Hematopoietic multipotent progenitor cell treated with erythropoietin and hydrocortisone succinate and interleukin-3 and kit ligand, for 17 days (in vitro differentiated cells): ENCODE results near the gene XKR3.
"Not testable (repeated sequence)": the region's sequence is repeated elsewhere in the genome, so short reads cannot be mapped to it uniquely, and the experiment has no call there.

Experiments used
- DNase-seq: peaks from one replicate; pipeline ENCODE4 v3.0.0-alpha.2; 2015; ENCODE audit warnings: low spot score

XKR3 gene

DNA sequence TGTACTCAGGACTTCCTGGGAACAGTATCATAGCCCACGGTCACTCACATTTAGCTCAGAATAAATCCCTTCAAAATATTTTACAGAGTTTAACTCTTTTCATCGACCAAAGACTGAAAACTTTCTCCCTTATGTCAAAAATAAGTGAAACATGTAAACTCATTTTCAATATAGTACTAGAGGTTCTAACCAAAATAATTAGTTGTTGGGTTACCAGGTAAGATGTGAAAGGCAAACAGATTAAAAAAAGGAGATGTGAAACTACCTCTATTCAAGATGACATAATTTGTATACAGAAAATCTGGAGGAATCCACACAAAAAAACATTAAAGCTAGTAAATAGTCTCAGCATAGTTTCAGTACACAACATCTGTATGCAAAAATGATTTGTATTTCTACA is 20.3 kb downstream of the XKR3 start:
- no peak for DNase-seq

DNA sequence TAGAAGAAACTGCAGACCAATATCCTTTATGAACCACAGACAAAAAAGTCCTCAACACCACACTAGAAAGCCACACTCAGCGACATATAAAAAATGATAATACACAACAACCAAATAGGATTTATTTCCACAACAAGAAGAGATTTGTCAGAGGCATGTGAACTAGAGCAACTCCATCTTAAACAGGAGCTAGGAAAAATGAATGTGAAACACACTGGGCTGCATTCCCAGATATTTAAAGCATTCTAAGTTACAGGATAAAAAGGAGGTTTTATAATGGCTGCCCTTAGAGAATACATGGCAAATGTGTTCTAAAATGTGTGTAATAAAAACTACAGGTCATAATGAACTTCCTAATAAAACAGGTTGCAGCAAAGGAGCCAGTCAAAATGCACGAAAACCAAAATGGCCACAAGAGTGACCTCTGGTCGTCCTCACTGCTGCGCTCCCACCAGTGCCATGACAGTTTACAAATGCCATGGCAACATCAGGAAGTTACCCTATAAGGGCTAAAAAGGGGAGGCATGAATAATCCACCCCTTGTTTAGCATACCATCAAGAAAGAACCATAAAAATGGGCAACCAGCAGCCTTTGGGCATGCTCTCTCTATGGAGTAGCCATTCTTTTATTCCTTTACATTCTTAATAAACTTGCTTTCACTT is 21.8 kb downstream of the XKR3 start:
- DNase-seq, result no peak

DNA sequence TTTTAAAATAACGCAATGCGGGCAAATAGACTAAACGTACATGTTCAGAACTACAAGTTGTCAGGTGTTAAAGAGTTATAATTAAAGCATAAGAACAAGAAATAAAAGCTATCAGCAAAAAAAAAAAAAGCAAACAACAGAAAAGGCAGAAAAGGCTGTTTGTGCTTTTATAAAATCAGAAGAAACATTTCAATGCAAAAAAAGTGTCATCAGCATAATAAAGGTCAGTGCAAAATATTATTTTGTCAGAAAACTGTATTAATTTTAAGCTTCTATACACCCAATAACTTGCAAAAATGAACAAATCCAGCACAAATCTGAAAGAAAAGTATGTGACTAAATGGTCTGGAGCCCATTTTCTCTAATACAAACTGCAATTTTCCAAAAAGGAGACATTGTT is 23.6 kb downstream of the XKR3 start:
- DNase-seq, result no peak

DNA sequence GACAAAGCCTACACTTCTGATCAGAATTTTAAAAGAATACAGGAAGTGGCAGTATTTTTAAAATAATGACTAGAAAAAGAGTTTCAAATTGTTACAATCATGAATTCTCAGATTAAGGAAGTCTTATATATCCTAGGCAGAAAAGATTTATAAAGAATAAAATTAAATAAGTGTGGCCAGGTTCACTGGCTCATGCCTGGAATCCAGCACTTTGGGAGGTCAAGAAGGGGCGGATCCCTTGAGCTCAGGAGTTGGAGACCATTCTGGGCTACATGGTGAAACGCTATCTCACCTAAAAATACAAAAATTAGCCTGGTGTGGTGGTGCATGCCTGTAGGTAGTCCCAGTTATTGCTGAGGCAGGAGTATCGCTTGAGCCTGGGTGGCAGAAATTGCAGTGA is 24.1 kb downstream of the XKR3 start:
- no peak for DNase-seq

DNA sequence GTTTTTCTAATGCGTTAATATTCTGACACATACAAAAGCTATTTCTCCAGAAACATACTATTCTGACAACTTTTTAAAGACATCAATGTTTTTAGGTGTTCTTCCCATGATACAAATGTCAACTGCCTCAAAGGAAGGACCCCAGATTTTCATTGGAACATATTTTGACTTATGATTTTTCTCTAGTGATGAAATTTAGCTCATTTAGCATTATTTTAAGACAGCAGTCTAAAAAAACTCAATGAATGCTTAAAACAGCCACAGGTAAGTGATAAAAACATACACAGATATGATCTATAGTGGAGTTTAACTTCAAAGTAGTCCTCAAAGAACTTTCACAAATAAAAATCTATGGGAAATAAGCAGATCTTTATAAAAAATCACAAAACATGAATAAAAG is 24.9 kb downstream of the XKR3 start:
- DNase-seq, result no peak

DNA sequence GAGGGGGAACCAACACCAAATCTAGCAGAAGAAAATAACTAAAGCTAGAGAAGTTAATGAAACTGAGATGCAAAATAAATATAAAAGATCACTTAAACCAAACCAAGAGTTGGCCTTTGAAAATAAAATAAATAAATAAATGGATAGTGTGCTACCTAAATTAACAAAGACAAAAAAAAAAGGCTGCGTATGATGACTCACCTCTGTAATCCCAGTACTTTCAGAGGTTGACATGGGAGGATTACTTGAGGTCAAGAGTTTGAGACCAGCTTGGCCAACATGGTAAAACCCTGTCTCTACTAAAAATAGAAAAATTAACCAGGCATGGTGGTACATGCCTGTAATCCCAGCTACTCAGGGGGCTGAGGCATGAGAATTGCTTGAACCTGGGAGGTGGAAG is 29.7 kb downstream of the XKR3 start:
- not testable (repeated sequence) for DNase-seq

DNA sequence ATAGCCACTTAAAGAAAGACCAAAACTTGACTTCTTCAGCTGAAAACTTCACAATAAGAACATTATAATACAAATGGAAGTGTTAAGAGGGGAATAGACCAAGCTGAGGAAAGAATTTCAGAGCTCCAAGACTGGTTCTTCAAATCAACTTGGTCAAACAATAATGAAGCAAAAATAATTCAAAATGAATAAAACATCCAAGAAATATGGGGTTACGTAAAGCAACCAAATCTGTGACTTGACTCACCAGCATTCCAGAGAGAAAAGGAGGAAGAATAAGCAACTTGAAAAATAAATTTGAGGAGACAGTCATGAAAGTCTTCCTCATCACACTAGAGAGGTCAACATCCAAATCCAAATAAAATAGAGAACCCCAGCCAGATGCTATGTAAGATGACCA is 31.4 kb downstream of the XKR3 start:
- no peak for DNase-seq

DNA sequence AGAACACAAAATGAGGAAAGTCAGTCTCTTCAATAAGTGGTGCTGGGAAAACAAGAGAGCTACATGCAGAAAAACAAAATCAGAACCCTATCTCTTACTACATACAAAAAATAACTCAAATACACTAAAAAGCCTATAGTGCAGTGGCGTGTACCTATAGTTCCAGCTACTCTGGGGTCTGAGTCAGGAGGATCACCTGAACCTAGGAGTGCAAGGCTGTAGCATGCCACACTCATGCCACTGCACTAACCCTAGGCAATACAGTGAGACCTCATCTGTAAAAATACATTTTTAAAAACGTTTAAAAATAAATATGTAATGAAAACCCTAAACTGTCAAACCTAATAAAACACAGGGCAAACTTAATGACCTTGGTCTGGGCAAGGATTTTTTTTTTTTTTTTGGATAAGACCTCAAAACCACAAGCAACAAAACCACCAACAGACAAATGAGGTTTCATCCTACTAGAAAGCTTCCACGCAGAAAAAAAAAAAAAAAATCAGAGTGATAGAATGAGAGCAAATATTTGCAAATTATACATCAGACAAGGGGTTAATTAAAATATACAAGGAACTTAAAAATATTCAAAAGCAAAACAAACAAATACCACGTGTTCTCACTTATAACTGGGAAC is 35.2 kb downstream of the XKR3 start:
- DNase-seq, result no peak

DNA sequence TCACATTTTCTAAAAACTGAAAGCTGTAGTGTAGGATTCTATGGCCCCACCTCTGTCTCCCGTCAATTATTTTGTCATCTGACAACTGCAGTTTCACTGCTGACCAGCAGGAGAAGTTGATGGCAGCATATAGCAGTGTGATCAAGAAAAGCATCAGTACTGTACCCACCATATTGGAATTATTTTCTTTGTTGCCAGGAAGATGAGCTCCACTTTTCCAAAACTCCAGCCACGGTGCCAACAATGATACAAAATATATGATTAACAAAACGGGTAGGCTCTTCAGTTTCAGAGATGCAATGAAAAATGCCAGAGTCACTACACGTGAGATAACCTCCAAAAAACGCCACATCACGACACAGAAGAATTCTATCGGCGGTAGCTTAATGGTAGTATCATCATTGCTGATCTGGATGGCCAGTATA is 41.3 kb downstream of the XKR3 start:
- no peak for DNase-seq

DNA sequence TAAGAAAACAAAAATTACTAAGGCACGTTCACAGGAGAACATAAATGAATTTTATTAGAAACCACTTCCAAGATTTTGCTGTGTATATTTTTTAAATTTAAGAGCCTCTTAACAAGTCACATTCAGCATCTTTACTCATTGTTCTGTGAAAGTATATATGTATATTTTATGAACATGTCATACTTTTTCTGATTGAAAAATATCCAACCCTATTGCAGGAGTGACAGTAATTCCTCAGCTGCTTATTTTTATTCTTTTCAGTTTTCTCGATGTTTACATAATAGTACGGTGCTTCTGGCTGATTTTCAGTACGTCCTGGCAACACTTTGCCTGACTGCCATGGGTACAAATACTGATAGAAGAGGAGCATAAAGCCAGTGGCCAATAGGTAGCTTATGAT is 41.8 kb downstream of the XKR3 start:
- DNase-seq, result no peak

DNA sequence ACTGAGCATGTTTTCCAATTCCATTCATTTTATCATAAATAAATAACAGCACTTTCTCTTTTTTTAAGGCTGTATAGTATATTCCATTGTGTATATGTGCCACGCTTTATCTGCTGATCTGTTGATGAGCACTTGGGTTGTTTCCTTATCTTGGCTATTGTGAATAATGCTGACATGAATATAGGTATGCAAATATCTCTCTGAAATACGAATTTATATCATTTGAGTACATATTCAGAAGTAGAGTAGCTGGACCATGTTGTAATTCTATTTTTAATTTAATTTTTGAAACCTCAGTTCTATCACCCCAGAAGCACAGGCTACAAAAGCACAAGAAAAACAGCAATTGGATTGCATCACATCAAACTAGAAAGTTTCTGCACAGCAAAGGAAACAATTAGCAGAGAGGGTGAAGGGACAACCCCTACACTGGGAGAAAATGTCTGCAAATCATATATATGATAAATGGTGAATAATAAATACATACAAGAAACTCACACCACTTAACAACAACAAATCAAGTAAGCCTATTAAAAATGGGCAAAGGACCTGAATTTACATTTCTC is 43.4 kb downstream of the XKR3 start:
- DNase-seq, result no peak

DNA sequence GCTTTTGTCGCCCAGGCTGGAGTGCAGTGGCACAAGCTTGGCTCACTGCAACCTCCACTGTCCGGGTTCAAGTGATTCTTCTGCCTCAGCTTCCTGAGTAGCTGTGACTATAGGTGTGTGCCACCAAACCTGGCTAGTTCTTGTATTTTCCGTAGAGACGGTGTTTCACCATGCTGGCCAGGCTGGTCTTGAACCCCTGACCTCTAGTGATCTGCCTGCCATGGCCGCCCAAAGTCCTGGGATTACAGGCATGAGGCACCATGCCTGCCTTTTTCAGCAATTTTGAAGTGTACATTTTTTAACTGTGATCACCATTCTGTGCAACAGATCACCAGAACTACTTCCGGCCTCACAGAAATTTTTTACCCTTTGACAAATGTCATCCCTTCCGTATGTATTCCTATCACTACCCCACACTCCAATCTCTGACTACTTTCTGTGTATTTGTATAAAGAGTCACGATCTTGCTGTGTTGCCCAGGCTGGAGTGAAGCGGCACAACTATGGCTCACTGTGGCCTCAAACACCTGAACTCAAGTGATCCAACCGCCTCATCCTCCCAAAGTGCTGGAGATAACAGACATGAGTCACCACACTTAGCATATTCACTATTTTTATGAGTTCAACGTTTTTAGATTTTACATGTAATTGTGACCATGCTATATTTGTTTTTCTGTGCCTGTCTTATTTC is 44.0 kb downstream of the XKR3 start:
- no peak for DNase-seq

DNA sequence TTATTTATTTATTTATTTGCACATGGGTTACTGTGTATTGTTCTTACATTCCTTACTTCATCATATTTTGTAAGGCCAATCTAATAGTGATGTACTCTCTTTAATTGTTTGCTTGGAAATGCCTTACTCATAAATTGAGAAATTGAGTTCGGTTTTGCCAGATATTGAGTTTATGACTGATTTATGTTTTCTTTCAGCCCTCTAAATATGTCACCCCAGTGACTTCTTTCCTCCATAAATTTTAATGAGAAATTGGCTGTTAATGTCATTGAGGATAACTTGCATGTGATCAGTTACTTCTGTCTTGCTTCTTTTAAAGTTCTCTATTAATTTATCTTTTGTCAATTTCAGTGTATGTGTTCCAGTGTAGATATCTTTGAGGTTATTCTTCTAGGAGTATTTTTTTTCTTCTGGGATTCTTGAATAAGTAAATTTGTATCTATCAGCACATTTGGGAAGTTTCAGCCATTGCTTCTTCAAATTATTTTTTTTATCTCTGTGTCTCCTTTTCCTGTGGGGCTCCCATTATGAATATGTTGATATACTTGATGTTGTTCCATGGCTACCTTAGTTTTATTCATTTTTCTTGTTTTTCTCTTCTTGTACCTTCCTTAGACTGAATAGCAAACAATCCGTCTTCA is 47.8 kb downstream of the XKR3 start:
- DNase-seq, result no peak

DNA sequence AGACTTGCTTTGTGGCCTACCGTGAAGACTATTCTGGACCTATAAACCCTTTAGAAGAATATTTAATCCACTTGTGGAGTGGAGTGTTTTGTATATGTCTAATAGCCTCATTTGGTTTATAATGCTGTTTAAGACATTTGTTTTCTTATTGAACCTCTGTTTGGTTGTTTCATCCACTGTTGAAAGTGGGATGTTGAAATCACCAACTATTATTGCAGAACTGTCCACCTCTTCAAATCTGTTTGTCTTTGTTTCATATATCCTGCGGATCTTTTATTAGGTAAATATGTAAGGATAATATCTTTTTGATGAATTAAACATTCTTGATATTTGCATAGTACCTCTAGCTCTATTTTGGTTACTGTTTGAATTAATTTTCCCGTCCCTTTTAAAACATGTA is 49.1 kb downstream of the XKR3 start:
- DNase-seq, result no peak

DNA sequence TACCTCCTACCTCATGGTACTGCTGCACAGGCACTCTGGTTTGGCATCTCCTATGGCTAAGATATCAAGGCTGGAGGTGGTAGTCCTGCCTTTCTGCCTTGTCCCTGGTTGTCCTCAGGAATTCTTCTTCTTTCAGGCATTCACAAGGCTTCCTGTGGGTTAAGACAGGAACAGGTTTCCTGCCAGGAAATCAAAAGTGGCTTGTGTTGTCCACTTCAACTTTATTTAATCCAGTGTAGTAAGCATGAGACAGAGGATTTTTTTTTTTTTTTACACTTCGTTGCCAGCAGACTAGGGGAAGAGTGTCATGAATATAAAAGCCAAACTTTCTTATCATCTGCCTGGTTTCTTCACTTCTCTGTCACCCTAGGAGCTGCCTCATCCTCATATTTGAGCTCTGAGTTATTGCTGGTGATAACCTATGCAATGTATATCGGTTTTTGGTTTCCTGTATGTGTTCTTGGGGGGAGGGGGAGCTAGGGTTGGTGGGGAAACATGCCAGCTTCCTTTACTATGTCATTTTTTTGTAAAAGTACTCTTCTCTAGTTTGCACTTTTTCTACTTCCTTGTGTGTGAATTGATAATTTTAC is 50.2 kb downstream of the XKR3 start:
- DNase-seq, result no peak

DNA sequence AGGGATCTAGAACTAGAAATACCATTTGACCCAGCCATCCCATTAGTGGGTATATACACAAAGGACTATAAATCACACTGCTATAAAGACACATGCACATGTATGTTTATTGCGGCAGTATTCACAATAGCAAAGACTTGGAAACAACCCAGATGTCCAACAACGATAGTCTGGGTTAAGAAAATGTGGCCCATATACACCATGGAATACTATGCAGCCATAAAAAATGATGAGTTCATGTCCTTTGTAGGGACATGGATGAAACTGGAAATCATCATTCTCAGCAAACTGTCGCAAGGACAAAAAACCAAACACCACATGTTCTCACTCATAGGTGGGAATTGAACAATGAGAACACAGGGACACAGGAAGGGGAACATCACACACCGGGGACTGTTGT is 53.6 kb downstream of the XKR3 start:
- DNase-seq, result not testable (repeated sequence)

DNA sequence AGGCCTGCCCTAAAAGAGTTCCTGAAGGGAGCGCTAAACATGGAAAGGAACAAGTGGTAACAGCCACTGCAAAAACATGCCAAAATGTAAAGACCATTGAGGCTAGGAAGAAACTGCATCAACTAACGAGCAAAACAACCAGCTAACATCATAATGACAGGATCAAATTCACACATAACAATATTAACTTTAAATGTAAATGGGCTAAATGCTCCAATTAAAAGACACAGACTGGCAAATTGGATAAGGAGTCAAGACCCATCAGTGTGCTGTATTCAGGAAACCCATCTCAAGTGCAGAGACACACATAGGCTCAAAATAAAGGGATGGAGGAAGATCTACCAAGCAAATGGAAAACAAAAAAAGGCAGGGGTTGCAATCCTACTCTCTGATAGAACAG is 57.3 kb downstream of the XKR3 start:
- DNase-seq, result not testable (repeated sequence)

DNA sequence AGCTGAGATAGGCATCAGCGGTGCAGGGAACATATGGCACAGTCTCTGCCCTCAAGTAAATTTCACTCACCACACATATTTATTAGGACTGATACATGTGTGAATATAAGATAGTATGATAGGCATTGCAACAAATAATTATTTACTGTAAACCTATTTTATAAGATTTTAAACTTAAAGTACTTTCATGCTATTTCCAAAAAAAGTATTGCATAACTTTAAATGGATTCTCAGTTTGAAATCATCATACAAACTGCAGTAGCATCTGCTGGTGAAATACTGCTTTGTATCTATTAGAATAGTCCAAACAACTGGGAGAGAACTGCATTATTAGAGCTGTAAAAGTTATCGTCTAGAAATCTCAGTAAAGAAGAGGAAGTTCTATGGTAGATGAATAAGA is 63.0 kb downstream of the XKR3 start:
- not testable (repeated sequence) for DNase-seq

DNA sequence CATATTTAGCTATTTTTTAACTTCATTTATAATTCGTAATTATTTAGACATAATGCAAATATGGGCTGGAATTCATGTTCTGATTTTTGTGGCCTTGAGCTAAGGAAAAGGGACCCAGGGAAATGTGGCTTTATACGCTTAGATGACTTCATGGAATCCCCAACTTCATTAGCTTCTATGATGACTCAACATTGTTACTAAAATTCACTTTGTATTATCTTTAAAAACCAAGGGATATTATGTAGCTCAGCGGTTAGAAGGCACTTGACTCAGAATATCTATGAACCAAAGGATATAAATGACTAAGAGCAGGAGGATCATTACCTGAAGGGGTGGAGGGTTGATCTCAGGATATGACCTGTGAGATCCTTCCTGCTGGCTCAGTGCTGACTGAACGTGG is 64.8 kb downstream of the XKR3 start:
- not testable (repeated sequence) for DNase-seq

DNA sequence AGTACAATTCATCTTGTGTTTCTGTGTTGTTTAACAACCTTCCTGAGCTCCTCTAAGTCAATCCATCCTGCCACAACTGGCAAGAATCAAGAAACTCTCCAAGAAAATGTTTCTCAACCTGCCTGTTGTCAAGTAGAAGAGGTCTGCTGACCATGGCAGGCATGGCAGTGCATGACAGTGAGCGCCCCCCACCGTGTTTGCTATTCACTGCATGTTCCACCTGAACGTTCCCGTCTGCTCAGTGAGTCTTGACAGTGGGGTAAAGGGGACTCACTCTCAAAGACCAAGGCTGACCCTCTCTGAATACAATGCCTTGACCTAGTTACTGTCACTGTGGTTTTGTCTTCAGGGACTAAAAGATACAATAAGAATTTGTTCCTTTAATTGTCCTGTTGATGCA is 75.9 kb downstream of the XKR3 start:
- DNase-seq, result not testable (repeated sequence)

DNA sequence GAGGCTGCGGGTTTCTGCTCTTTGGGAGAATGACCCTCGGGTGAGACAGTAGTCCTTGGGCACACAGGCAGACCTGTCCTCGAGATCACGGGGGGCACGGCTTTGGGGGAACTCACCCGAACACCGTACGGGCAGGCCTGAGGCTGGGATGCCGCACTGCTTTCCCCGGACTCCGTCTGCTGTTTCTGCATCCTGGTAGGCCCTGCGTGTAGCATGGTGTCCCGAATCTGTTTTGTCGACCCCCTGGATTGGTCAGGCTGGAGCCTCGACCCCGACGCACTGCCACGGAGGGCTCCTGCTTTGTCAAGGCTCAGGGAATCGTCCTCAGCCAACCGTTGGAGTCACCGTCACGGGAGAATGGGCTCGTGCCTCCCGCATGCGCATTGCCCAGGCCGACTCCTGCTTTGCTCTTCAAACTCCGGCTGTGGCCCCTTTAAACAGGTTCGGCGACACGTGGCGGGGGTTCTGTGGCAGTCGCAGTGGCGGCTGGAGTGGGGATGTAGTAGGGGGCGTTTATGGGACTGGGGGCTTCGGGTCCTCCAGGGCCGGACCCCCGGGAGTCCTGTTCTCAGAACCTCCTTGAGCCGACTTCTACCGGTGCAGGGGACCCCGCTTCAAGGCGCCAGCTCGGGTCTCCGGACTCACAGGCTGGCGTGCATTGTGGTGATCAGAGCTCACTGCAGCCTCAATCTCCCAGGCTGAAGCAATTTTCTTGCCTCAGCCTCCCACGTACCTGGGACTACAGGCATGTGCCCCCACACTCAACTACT is 76.9 kb downstream of the XKR3 start:
- DNase-seq, result not testable (repeated sequence)
